H1 (cell line): ENCODE measurements around the gene MARK1. TPM values are rescaled to one million over a fixed set of nuclear protein-coding genes. Genes with fewer than 3 reads are reported as not detected.

ENCODE experiments used
- CHD2 ChIP-seq: IDR thresholded peaks from 2 replicates; pipeline ENCODE4 v1.6.1; 2012; ENCODE audit warnings: low read length, improper control_type of control experiment
- SP2 ChIP-seq: IDR thresholded peaks from 2 replicates; pipeline ENCODE4 v1.6.1; 2012; ENCODE audit warnings: mild to moderate bottlenecking, low read length, inconsistent platforms
- polyA plus RNA-seq, 7 experiments: library from polyadenylated mRNA; depleted of rRNA in 3 of 7; stranded (reverse) in 5 of 7; unstranded in 2 of 7; fragments of >200 nt in 5 of 7; fragments of 200-250 nt in 2 of 7; gene quantifications; 1 replicate in 5 of 7; 2 replicates in 1 of 7; 4 replicates in 1 of 7; pipeline versions ENCODE4 v1.2.1 to v1.2.3, GENCODE V29; 2011 to 2013; ENCODE audit warnings: missing spikeins in 2 of 7, mixed read lengths in 2 of 7
- total RNA-seq: library from RNA; stranded (reverse); fragmentation: NEBNext Ultra II Directional; extraction: Animal tissue kit (Norgen Biotek cat#: 25700); gene quantifications from 2 replicates; pipeline ENCODE4 v1.2.1, GENCODE V29; 2021
- TF ChIP-seq, protein P1 (sequence below): IDR thresholded peaks from 2 replicates; pipeline ENCODE4 v1.6.1; 2012; ENCODE audit warnings: low read length, inconsistent platforms

Gene MARK1
- total and polyA plus RNA-seq, 2 of the 8 experiments (the other 6 are each of a cell fraction or from before 2014, with no cell fraction given), result 5.5 to 20.5 TPM

DNA sequence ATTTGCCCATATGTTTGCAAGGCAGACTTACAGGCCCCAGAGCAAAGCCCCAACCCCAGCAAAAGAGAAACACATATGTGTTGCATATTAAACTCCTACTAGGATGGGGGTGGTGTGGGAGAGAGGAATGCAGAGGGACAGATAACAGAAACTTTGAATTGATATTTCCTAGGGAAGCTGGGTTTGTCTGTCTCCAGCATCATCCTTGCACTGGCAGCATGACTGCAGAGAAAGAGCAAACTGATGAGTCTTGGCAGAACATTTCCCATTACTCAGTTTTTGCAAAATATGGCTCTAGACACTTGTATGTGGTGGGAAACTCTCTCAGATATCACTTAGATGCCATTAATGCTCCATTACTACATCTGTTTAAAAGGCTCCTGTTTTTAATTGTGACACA lies 43.8 kb upstream of the MARK1 start (continued):
- TF ChIP-seq CHD2 (no peak), SP2 (no peak)
- TF ChIP-seq, protein P1, sequence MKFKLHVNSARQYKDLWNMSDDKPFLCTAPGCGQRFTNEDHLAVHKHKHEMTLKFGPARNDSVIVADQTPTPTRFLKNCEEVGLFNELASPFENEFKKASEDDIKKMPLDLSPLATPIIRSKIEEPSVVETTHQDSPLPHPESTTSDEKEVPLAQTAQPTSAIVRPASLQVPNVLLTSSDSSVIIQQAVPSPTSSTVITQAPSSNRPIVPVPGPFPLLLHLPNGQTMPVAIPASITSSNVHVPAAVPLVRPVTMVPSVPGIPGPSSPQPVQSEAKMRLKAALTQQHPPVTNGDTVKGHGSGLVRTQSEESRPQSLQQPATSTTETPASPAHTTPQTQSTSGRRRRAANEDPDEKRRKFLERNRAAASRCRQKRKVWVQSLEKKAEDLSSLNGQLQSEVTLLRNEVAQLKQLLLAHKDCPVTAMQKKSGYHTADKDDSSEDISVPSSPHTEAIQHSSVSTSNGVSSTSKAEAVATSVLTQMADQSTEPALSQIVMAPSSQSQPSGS, result no peak
